ENCODE results near the gene GRK5.

DNA sequence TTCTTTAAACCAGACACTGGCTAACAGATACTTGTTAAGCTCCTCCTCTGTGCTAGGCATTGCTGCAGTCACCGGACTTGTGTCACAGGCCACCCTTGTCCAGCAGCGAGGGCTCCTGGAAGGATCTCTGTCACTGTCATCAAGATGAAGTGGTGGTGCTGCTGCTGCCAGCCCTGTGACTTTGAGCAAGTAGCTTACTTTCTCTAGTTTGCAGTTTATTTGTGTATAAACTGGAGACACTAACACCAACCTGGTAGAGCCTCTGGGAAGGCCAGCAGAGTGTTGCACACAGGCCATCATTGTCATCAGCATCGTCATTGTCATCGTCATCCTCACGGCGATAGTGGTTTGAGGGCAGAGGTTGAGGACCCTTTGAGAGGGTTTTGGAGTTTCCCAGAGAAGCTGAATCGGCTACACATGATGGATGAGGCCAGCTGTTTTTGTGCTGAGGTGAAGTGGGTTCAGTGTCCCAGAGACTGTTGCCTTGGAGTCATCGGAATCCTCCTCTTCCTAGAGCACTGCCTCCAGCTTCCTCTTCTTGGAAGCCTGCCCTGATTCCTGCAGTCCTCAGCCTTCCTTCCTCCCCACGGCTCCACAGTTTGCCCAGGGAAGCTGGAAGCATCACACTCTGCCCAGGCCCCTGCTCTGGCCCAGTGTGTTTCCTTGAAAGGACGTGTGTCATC lies 128.4 kb downstream of the GRK5 start:
- TF ChIP-seq GATA3 (IDR thresholded peaks at IDR 0.05; ENCODE audit: low read depth, low read length) (no peak), GATA2 (IDR thresholded peaks at IDR 0.05; ENCODE audit: low read depth, low read length) (no peak)

Measured in SH-SY5Y (cell line).